HCT116 (cell line): ENCODE data around the gene PLAU. TPM values are rescaled to one million over a fixed set of nuclear protein-coding genes. Genes with fewer than 3 reads are reported as not detected.

Source experiments
- ATAC-seq: fragments of 200-7000 bp; cut with Tn5 transposase; 2 replicates; pipeline ENCODE4 v1.9.1; 2020; ENCODE audit warnings: mild to moderate bottlenecking, moderate library complexity
- BruUV-seq: library from RNA; stranded (reverse); fragments of 400-500 nt; replicated peaks from 2 replicates; lab custom pipeline; 2021; lab: Mats Ljungman, UMichigan
- CTCF ChIA-PET: fragments of 300-600 bp; sonication (Branson Sonifier 250); formaldehyde crosslinking; loops from one replicate; lab custom pipeline; 2021; ENCODE audit warnings: antibody characterized with exemption; lab: Charles Lee
- POLR2A ChIA-PET: fragments of 300-600, 350-600 bp; sonication (Branson Sonifier 250); formaldehyde crosslinking; loops from one replicate; lab custom pipeline; 2021; ENCODE audit warnings: antibody characterized with exemption; lab: Charles Lee
- RAD21 ChIA-PET, 2 experiments: fragments of 300-600 bp; sonication (Branson Sonifier 250); formaldehyde crosslinking; loops; one replicate each; lab custom pipeline; 2023; ENCODE audit warnings: low total read pairs in 2 of 2; ENCODE audit not compliant: uncharacterized antibody in 2 of 2, unreplicated experiment in 2 of 2, low non-redundant PET in 1 of 2; lab: Charles Lee
- DNase-seq: peaks from one replicate; pipeline ENCODE4 v3.0.0-alpha.2; 2010; ENCODE audit warnings: low read depth, low spot score
- H2AFZ ChIP-seq: fragments of 200-600 bp; shearing (Covaris generic), sonication (generic); 2 replicates; pipeline ENCODE4 v1.6.1; 2017; ENCODE audit warnings: low read depth, mixed run types, mixed read lengths, antibody characterized with exemption, low read length; ENCODE audit not compliant: poor library complexity, severe bottlenecking
- H3K27ac ChIP-seq: 2 replicates; pipeline ENCODE4 v1.5.1; 2012; ENCODE audit warnings: low read depth, low read length
- H3K27me3 ChIP-seq: fragments of 200-600 bp; sonication (generic); 2 replicates; pipeline ENCODE4 v1.6.1; 2016; ENCODE audit warnings: mixed run types, low read length, mixed read lengths; ENCODE audit not compliant: insufficient read depth
- H3K36me3 ChIP-seq, 2 experiments: fragments of 200-500 bp in 1 of 2; fragments of 200-600 bp in 1 of 2; sonication (Bioruptor generic) in 1 of 2; sonication (generic) in 1 of 2; 2 replicates each; pipeline versions ENCODE4 v1.5.1 to v1.6.1; 2014 to 2016; ENCODE audit warnings: low read length in 2 of 2, inconsistent platforms in 1 of 2, mixed read lengths in 1 of 2, mixed run types in 1 of 2; ENCODE audit not compliant: insufficient read depth in 2 of 2, control insufficient read depth in 1 of 2
- H3K4me1 ChIP-seq, 2 experiments: fragments of 200-600 bp in 1 of 2; sonication (generic) in 1 of 2; 2 replicates each; pipeline versions ENCODE4 v1.5.1 to v1.6.1; 2012 to 2017; ENCODE audit warnings: low read length in 2 of 2, inconsistent platforms in 1 of 2, mild to moderate bottlenecking in 1 of 2, mixed read lengths in 1 of 2, mixed run types in 1 of 2, moderate library complexity in 1 of 2; ENCODE audit not compliant: insufficient read depth in 2 of 2, control insufficient read depth in 1 of 2
- H3K4me2 ChIP-seq: fragments of 200-600 bp; sonication (generic); 2 replicates; pipeline ENCODE4 v1.6.1; 2017; ENCODE audit warnings: mixed run types, low read length, mixed read lengths
- H3K4me3 ChIP-seq, 2 experiments: fragments of 200-600 bp in 1 of 2; sonication (generic) in 1 of 2; replicated peaks in 1 of 2; 2 replicates each; pipeline ENCODE4 v1.5.1; 2011 to 2016; ENCODE audit warnings: low read length in 2 of 2, control low read depth in 1 of 2, low read depth in 1 of 2, mild to moderate bottlenecking in 1 of 2, mixed read lengths in 1 of 2, mixed run types in 1 of 2
- H3K79me2 ChIP-seq: fragments of 200-600 bp; sonication (generic); 2 replicates; pipeline ENCODE4 v1.6.1; 2017; ENCODE audit warnings: mild to moderate bottlenecking, mixed run types, low read length, moderate library complexity, mixed read lengths; ENCODE audit not compliant: insufficient read depth
- H3K9ac ChIP-seq: fragments of 200-600 bp; sonication (generic); 2 replicates; pipeline ENCODE4 v1.6.1; 2016; ENCODE audit warnings: low read length, mixed read lengths
- H3K9me2 ChIP-seq: fragments of 200-600 bp; sonication (generic), shearing (Covaris generic); 2 replicates; pipeline ENCODE4 v1.6.1; 2017; ENCODE audit warnings: mixed run types, mild to moderate bottlenecking, moderate library complexity; ENCODE audit not compliant: insufficient read depth
- H3K9me3 ChIP-seq, 2 experiments: fragments of 200-500 bp in 1 of 2; fragments of 200-600 bp in 1 of 2; sonication (Bioruptor generic) in 1 of 2; sonication (generic) in 1 of 2; 2 replicates each; pipeline ENCODE4 v1.6.1; 2014 to 2017; ENCODE audit warnings: low read length in 2 of 2, mixed read lengths in 2 of 2, inconsistent platforms in 1 of 2, low read depth in 1 of 2, mild to moderate bottlenecking in 1 of 2, mixed run types in 1 of 2, moderate library complexity in 1 of 2; ENCODE audit not compliant: control insufficient read depth in 1 of 2, insufficient read depth in 1 of 2
- H4K20me1 ChIP-seq: fragments of 200-600 bp; sonication (generic), shearing (Covaris generic); 2 replicates; pipeline ENCODE4 v1.6.1; 2017; ENCODE audit warnings: mixed run types, mild to moderate bottlenecking, moderate library complexity; ENCODE audit not compliant: insufficient read depth
- CEBPB ChIP-seq: IDR thresholded peaks from 2 replicates; pipeline ENCODE4 v1.6.1; 2012; ENCODE audit warnings: low read depth
- MAX ChIP-seq: IDR thresholded peaks from 2 replicates; pipeline ENCODE4 v1.6.1; 2012
- POLR2A ChIP-seq: IDR thresholded peaks from 2 replicates; pipeline ENCODE4 v1.7.0; 2011; ENCODE audit warnings: borderline replicate concordance; ENCODE audit not compliant: insufficient read depth, insufficient read length; ENCODE audit errors: extremely low read depth
- POLR2AphosphoS5 ChIP-seq: IDR thresholded peaks from 2 replicates; pipeline ENCODE4 v1.6.1; 2011; ENCODE audit warnings: mild to moderate bottlenecking, low read depth, low read length, moderate library complexity
- ZBTB33 ChIP-seq: IDR thresholded peaks from 2 replicates; pipeline ENCODE4 v1.6.1; 2011; ENCODE audit warnings: mild to moderate bottlenecking, low read length, moderate library complexity; ENCODE audit not compliant: insufficient replicate concordance; ENCODE audit errors: extremely low read depth
- ZFX ChIP-seq: fragments of 450-650 bp; IDR thresholded peaks from 2 replicates; pipeline ENCODE4 v1.6.1; 2017
- intact Hi-C: fragments of 100-400 bp; cut with micrococcal nuclease; formaldehyde crosslinking; loops from 2 replicates; pipeline ENCODE4 v1.10.0; 2022
- total RNA-seq: library from RNA; stranded (reverse); gene quantifications from one replicate; pipeline ENCODE4 v1.2.1, GENCODE V29; 2021; ENCODE audit not compliant: unreplicated experiment

PLAU gene
- total RNA-seq, 1 experiment from 2014 or later: 60.3 TPM

- H2AFZ ChIP-seq: no peak within 1 kb of the TSS
- H3K4me2 ChIP-seq: peak within 1 kb of the TSS; percentile 92
- H3K4me1 ChIP-seq: peaks cover 28 to 49% of the 10 kb centered on the region in 2 experiments
- intact Hi-C loops: loop anchor here (5.0 kb wide), 1 partner anchor 102 kb away; a partner anchor contains a TSS
- DNase-seq: no peak
- ATAC-seq: peak; percentile 93
- peak within 1 kb of the TSS; percentile 67; the same call in 1 of the 2 replicates for H3K27ac ChIP-seq
- peaks cover 35% of the 10 kb centered on the region for H3K79me2 ChIP-seq
- BruUV-seq: no TSS peak
- TF ChIP-seq CEBPB: peak; percentile 95
- TF ChIP-seq POLR2AphosphoS5: peak; percentile 73
- peak; percentile 57 for TF ChIP-seq MAX
- TF ChIP-seq ZBTB33: peak; percentile 84
- TF ChIP-seq ZFX: no peak
- TF ChIP-seq POLR2A: no peak
- peak within 1 kb of the TSS; percentile 58 to 64 for H3K4me3 ChIP-seq
- H3K9me3 ChIP-seq: no peaks in the 10 kb centered on the region
- H3K9me2 ChIP-seq: no peaks in the 10 kb centered on the region
- H4K20me1 ChIP-seq: no peaks in the 10 kb centered on the region
- no peaks in the 10 kb centered on the region for H3K27me3 ChIP-seq
- ChIA-PET POLR2A (no interaction called here), RAD21 (interaction anchor here in 1 of 2 experiments (1.0 kb wide), 1 partner anchor 1361 kb away, joined by 3 read pairs; the partner anchor contains the start of gene COMTD1), CTCF (interaction anchor here (1.1 kb wide), 1 partner anchor 111 kb away, joined by 3 read pairs; no protein-coding TSS in a partner anchor)
- peaks cover 6 to 12% of the 10 kb centered on the region in 2 experiments; a peak in 3 of 4 replicates for H3K36me3 ChIP-seq
- H3K9ac ChIP-seq: peak within 1 kb of the TSS; percentile 62
These were observed 36.4 kb upstream of the PLAU start, which contains the start of gene CAMK2G for GRCh38 chr10:73874267-73875138. Gene CAMK2G, minus strand, starts transcription at chr10:73874555. Its CDS starts 94 bp downstream, at chr10:73874461.
